Esophagus squamous epithelium (tissue), 5 donors: Measurements from ENCODE around the gene ALDH16A1. TPM values are rescaled to one million over a fixed set of nuclear protein-coding genes. Genes with fewer than 3 reads are reported as not detected.
"Not testable (repeated sequence)": the region's sequence is repeated elsewhere in the genome, so short reads cannot be mapped to it uniquely, and the experiment has no call there.

Experiments used
- DNase-seq: peaks from one replicate; lab custom pipeline; 2025; lab: John Stamatoyannopoulos, UW
- H3K27ac ChIP-seq, 4 donors: fragments of 200-600 bp; sonication (generic); one replicate each; pipeline ENCODE4 v1.5.1; 2016 to 2019; ENCODE audit warnings: mild to moderate bottlenecking in 1 of 4
- H3K27me3 ChIP-seq, 4 donors: fragments of 200-600 bp; sonication (generic); 1 replicate in 3 of 4; 2 replicates in 1 of 4; pipeline versions ENCODE4 v1.5.1 to v1.6.0; 2017 to 2021; ENCODE audit warnings: antibody characterized with exemption in 1 of 4
- H3K36me3 ChIP-seq, 3 donors: fragments of 200-600 bp; sonication (generic); one replicate each; pipeline ENCODE4 v1.5.1; 2016 to 2019
- H3K4me1 ChIP-seq, 3 donors: fragments of 200-600 bp; sonication (generic); one replicate each; pipeline ENCODE4 v1.5.1; 2017 to 2019
- H3K4me3 ChIP-seq, 4 donors: fragments of 200-600 bp; sonication (generic); 1 replicate in 3 of 4; 2 replicates in 1 of 4; pipeline ENCODE4 v1.5.1; 2016 to 2019; ENCODE audit warnings: mild to moderate bottlenecking in 2 of 4, moderate library complexity in 1 of 4
- H3K9me3 ChIP-seq, 3 donors: fragments of 200-600 bp; sonication (generic); one replicate each; pipeline ENCODE4 v1.5.1; 2016 to 2019
- CTCF ChIP-seq, 6 experiments: fragments of 450-650 bp in 4 of 6; fragments of 200-600 bp in 2 of 6; sonication (generic) in 2 of 6; IDR thresholded peaks; one replicate each; pipeline ENCODE4 v1.5.1; 2016 to 2019; ENCODE audit warnings: antibody characterized with exemption in 6 of 6, mild to moderate bottlenecking in 4 of 6, moderate library complexity in 4 of 6
- POLR2A ChIP-seq, 4 donors: fragments of 450-650 bp; IDR thresholded peaks; one replicate each; pipeline ENCODE4 v1.6.1; 2017; ENCODE audit warnings: antibody characterized with exemption in 4 of 4, mild to moderate bottlenecking in 4 of 4, moderate library complexity in 3 of 4
- whole genome bisulfite sequencing, 2 donors: methylation state at CpG; one replicate each; pipeline ENCODE4 v1.1.5; 2018; 5-methylcytosine and 5-hydroxymethylcytosine counted together
- intact Hi-C: fragments of 100-400 bp; cut with DNase I; formaldehyde crosslinking; loops from one replicate; pipeline ENCODE4 v1.15.0; 2022
- total RNA-seq, 4 donors: library from RNA; depleted of rRNA; stranded (reverse); fragments of >200 nt; gene quantifications; one replicate each; pipeline ENCODE4 v1.1.0, GENCODE V29; 2016
- donor health status: DM: yes; HTN: yes; CAD: no.

The ALDH16A1 gene
- total RNA-seq, 4 donors from 2014 or later = 35.9 to 56.5 (median 39.0) TPM

GRCh38 chr19:49453757-49454240, 774 bp downstream of the ALDH16A1 start:
- WGBS, 2 donors = 29 to 38% methylated on average over 7 to 10 of the region's 10 CpGs
- no peaks in the 10 kb centered on the region for H3K27me3 ChIP-seq
- TF ChIP-seq POLR2A (IDR thresholded peaks at IDR 0.05) = no peak
- no peak for TF ChIP-seq CTCF (IDR thresholded peaks at IDR 0.05)
- intact Hi-C loops = no loop called here
- peak overlapping the region; percentile 96 to 99 (median 98) for H3K27ac ChIP-seq
- DNase-seq = no peak
- H3K4me3 ChIP-seq = peak overlapping the region; percentile 46 to 94 (median 78)
- no peaks in the 10 kb centered on the region for H3K9me3 ChIP-seq
- peaks cover 0 to 32% (median 5%) of the 10 kb centered on the region in 3 donors for H3K36me3 ChIP-seq
- peaks cover 10 to 74% (median 20%) of the 10 kb centered on the region in 3 donors for H3K4me1 ChIP-seq

- Histone ChIP-seq H3K4me3 (no peak overlapping the region), H3K36me3 (peaks cover 0 to 38% (median 9%) of the 10 kb centered on the region in 3 donors), H3K4me1 (peaks cover 5 to 60% (median 17%) of the 10 kb centered on the region in 3 donors), H3K27me3 (no peaks in the 10 kb centered on the region), H3K9me3 (no peaks in the 10 kb centered on the region), H3K27ac (peak overlapping the region; percentile 31 to 97 (median 64))
- intact Hi-C loops = no loop called here
- TF ChIP-seq POLR2A (IDR thresholded peaks at IDR 0.05) = no peak
- no peak for TF ChIP-seq CTCF (IDR thresholded peaks at IDR 0.05)
- 63 to 69% methylated on average over 5 of the region's 5 CpGs for WGBS, 2 donors
- no peak for DNase-seq
Observed at GRCh38 chr19:49455773-49456172, 2.7 kb downstream of the ALDH16A1 start.

- Histone ChIP-seq H3K4me1 (peaks cover 4 to 54% (median 16%) of the 10 kb centered on the region in 3 donors), H3K36me3 (peaks cover 0 to 44% (median 9%) of the 10 kb centered on the region in 3 donors), H3K27me3 (no peaks in the 10 kb centered on the region), H3K4me3 (no peak overlapping the region), H3K27ac (peak overlapping the region; percentile 31 to 83 (median 78)), H3K9me3 (no peaks in the 10 kb centered on the region)
- TF ChIP-seq POLR2A (IDR thresholded peaks at IDR 0.05) = no peak
- no peak for TF ChIP-seq CTCF (IDR thresholded peaks at IDR 0.05)
- no peak for DNase-seq
- 65 to 90% methylated on average over 5 of the region's 5 CpGs for WGBS, 2 donors
- intact Hi-C loops = no loop called here
Observed at GRCh38 chr19:49456326-49456725, 3.3 kb downstream of the ALDH16A1 start.

GRCh38 chr19:49458567-49458903, 5.5 kb downstream of the ALDH16A1 start:
- peaks cover 4 to 43% (median 16%) of the 10 kb centered on the region in 3 donors for H3K4me1 ChIP-seq
- H3K27ac ChIP-seq = peak overlapping the region; percentile 28 to 83 (median 78)
- intact Hi-C loops = no loop called here
- no peak for TF ChIP-seq CTCF (IDR thresholded peaks at IDR 0.05)
- no peak for TF ChIP-seq POLR2A (IDR thresholded peaks at IDR 0.05)
- no peaks in the 10 kb centered on the region for H3K9me3 ChIP-seq
- no peak for DNase-seq
- WGBS, 2 donors = 81 to 89% methylated on average over 3 to 5 of the region's 5 CpGs
- H3K4me3 ChIP-seq = no peak overlapping the region
- H3K36me3 ChIP-seq = peaks cover 0 to 57% (median 9%) of the 10 kb centered on the region in 3 donors
- H3K27me3 ChIP-seq = no peaks in the 10 kb centered on the region

GRCh38 chr19:49459388-49459787, 6.4 kb downstream of the ALDH16A1 start:
- 91 to 95% methylated on average over 3 to 10 of the region's 12 CpGs for WGBS, 2 donors
- peaks cover 1 to 34% (median 10%) of the 10 kb centered on the region in 3 donors for H3K4me1 ChIP-seq
- DNase-seq = no peak

GRCh38 chr19:49461130-49461529, 8.1 kb downstream of the ALDH16A1 start:
- DNase-seq, H3K27me3 ChIP-seq, H3K27ac ChIP-seq, intact Hi-C loops, H3K4me3 ChIP-seq, H3K9me3 ChIP-seq: not testable (repeated sequence)
- Histone ChIP-seq H3K36me3 (peaks cover 0 to 83% (median 9%) of the 10 kb centered on the region in 3 donors), H3K4me1 (peaks cover 0 to 24% (median 8%) of the 10 kb centered on the region in 3 donors)
- no CpG with 5 or more reads among the region's 1 CpG for WGBS, 2 donors

More at GRCh38 chr19:49459388-49459787, 6.4 kb downstream of the ALDH16A1 start:
- Histone ChIP-seq H3K36me3 (peaks cover 0 to 65% (median 9%) of the 10 kb centered on the region in 3 donors), H3K27me3 (no peaks in the 10 kb centered on the region), H3K9me3 (no peaks in the 10 kb centered on the region), H3K27ac (peak overlapping the region in 1 of 4 donors; percentile 80), H3K4me3 (no peak overlapping the region)
- intact Hi-C loops = no loop called here
- TF ChIP-seq CTCF (IDR thresholded peaks at IDR 0.05) (no peak), POLR2A (IDR thresholded peaks at IDR 0.05) (no peak)
